Measurements from ENCODE around the gene EPG5.
"Not testable (repeated sequence)": the region's sequence is repeated elsewhere in the genome, so short reads cannot be mapped to it uniquely, and the experiment has no call there.

The EPG5 gene

GRCh38 chr18:45851161-45851925 is 115.8 kb downstream of the EPG5 start:
- no peak for TF ChIP-seq ZNF274 (IDR thresholded peaks at IDR 0.05; ENCODE audit: low read depth, low read length)
- H3K4me3 ChIP-seq (ENCODE audit: low read length) = no peak overlapping the region

GRCh38 chr18:45850021-45850420 is 117.1 kb downstream of the EPG5 start:
- H3K4me3 ChIP-seq (ENCODE audit: low read length) = no peak overlapping the region
- no peak for TF ChIP-seq ZNF274 (IDR thresholded peaks at IDR 0.05; ENCODE audit: low read depth, low read length)

GRCh38 chr18:45849529-45849928 is 117.6 kb downstream of the EPG5 start:
- no peak for TF ChIP-seq ZNF274 (IDR thresholded peaks at IDR 0.05; ENCODE audit: low read depth, low read length)
- no peak overlapping the region for H3K4me3 ChIP-seq (ENCODE audit: low read length)

GRCh38 chr18:45848643-45849042 is 118.5 kb downstream of the EPG5 start:
- H3K4me3 ChIP-seq (ENCODE audit: low read length) = not testable (repeated sequence)

GRCh38 chr18:45847119-45847518 is 120.0 kb downstream of the EPG5 start:
- no peak overlapping the region for H3K4me3 ChIP-seq (ENCODE audit: low read length)
- no peak for TF ChIP-seq ZNF274 (IDR thresholded peaks at IDR 0.05; ENCODE audit: low read depth, low read length)

- H3K4me3 ChIP-seq (ENCODE audit: low read length) = no peak overlapping the region
- TF ChIP-seq ZNF274 (IDR thresholded peaks at IDR 0.05; ENCODE audit: low read depth, low read length) = no peak
Measured at GRCh38 chr18:45845410-45845809, 121.7 kb downstream of the EPG5 start.

GRCh38 chr18:45844938-45845337 is 122.2 kb downstream of the EPG5 start:
- no peak overlapping the region for H3K4me3 ChIP-seq (ENCODE audit: low read length)
- no peak for TF ChIP-seq ZNF274 (IDR thresholded peaks at IDR 0.05; ENCODE audit: low read depth, low read length)

- TF ChIP-seq ZNF274 (IDR thresholded peaks at IDR 0.05; ENCODE audit: low read depth, low read length) = no peak
- H3K4me3 ChIP-seq (ENCODE audit: low read length) = no peak overlapping the region
Measured at GRCh38 chr18:45843019-45843418, 124.1 kb downstream of the EPG5 start.

- no peak for TF ChIP-seq ZNF274 (IDR thresholded peaks at IDR 0.05; ENCODE audit: low read depth, low read length)
- no peak overlapping the region for H3K4me3 ChIP-seq (ENCODE audit: low read length)
Measured at GRCh38 chr18:45841765-45842442, 125.2 kb downstream of the EPG5 start.

- no peak overlapping the region for H3K4me3 ChIP-seq (ENCODE audit: low read length)
- TF ChIP-seq ZNF274 (IDR thresholded peaks at IDR 0.05; ENCODE audit: low read depth, low read length) = no peak
Measured at GRCh38 chr18:45841060-45841764, 125.9 kb downstream of the EPG5 start.

- no peak for TF ChIP-seq ZNF274 (IDR thresholded peaks at IDR 0.05; ENCODE audit: low read depth, low read length)
- H3K4me3 ChIP-seq (ENCODE audit: low read length) = no peak overlapping the region
Measured at GRCh38 chr18:45839414-45840395, 127.4 kb downstream of the EPG5 start.

- no peak overlapping the region for H3K4me3 ChIP-seq (ENCODE audit: low read length)
- no peak for TF ChIP-seq ZNF274 (IDR thresholded peaks at IDR 0.05; ENCODE audit: low read depth, low read length)
Measured at GRCh38 chr18:45838302-45839070, 128.6 kb downstream of the EPG5 start.
